ENCODE data around the gene MYNN.

MYNN gene

GRCh38 chr3:169777822-169778221 is 4.6 kb downstream of the MYNN start:
- DNase-seq = no peak
- ATAC-seq = no peak

DNA sequence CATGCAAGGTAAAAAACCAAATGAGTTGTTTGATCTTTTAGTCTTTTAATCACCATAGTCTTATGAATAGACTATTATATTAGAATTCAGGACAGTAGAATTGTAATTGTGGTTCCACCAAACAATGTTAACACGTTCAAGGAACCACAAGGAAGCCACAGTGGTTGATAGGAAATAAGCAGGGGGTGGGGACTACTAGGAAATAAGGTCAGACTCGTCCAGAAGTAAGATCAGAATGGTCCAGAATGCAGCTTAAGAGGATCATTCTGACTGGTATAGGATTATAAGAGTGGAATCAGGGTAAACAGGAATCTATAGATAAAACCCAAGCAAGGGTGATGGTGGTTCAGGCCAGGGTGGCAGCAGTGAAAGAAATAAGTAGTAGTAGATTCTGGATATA is 7.5 kb downstream of the MYNN start:
- ATAC-seq = peak; percentile 43
- DNase-seq = no peak

GRCh38 chr3:169781209-169781855 is 8.1 kb downstream of the MYNN start:
- ATAC-seq (no peak), DNase-seq (no peak)

GRCh38 chr3:169787120-169787519 is 13.9 kb downstream of the MYNN start:
- no peak for ATAC-seq
- no peak for DNase-seq

DNA sequence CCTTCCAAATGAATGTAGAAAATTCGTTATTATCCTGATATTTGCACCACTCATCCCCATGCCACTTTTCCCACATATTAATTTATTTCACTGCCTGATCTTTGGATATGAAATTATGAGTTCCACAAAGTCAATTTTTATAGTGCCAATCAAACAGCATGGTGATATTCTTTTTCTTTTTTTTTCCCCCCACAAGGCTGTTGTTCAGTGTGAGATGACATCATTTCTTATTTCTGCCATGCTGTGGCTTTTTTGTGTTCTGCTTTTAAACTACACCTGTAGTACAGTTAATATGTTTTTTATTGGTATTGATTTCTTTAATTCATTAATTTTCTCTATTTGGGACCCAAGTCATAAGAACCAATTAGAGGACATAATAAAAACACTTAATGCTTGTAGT is 14.6 kb downstream of the MYNN start:
- no peak for ATAC-seq

DNA sequence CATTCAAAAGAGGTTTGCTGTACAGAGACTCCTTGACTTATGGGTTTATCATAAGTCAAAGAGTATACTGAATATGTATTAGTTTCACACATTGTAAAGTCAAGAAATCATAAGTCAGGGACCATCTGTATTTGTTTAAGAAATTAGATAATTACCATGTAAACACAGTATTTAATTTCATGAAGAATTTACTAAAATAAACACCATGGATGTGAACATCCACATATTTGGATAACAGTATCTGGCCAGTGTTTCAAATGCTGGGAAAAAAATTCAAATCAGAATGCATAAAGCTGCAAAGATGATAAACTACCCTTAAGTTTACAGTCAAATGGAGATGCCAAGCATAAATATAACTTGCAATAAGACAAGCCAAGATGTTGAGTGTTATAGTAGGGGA is 17.0 kb downstream of the MYNN start:
- no peak for ATAC-seq
- DNase-seq = no peak

More for the DNA sequence above, 14.6 kb downstream of the MYNN start:
- no peak for DNase-seq

GRCh38 chr3:169790687-169791429 is 17.7 kb downstream of the MYNN start:
- no peak for DNase-seq
- ATAC-seq = peak; percentile 23

- no peak for ATAC-seq
Measured at GRCh38 chr3:169792359-169792758, 19.2 kb downstream of the MYNN start.

GRCh38 chr3:169804681-169805080 is 31.5 kb downstream of the MYNN start:
- ATAC-seq = no peak
- no peak for DNase-seq

More at GRCh38 chr3:169792359-169792758, 19.2 kb downstream of the MYNN start:
- DNase-seq = no peak

DNA sequence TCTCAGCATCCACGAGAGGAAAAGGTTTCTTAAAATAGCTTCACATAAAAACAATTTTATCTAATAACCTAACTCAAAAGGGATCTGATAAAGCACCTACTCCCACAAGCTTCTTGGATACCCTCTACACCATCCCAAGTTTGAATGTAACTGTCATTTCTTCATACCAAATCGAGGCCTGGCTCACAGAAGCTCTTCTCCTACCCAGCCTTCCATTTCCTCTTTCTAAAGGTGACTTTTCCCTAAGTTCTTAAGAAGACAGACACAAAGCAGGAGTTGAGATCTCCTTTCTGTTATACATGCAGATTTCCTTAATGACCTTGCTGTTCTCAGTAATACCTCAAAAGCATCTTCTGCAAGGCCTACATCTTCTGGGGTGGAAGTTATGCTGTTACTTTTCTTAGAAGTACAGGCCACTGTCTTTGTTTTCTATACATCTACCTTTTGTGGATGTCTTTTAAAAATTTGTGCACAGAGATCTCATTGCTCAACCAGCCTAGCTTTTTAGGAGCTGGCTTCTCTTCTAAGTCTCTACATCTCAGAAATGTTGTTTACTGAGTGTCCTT is 36.1 kb downstream of the MYNN start:
- ATAC-seq (no peak), DNase-seq (no peak)

GRCh38 chr3:169811631-169812331 is 38.6 kb downstream of the MYNN start:
- DNase-seq (no peak), ATAC-seq (peak; percentile 3)

- DNase-seq = peak; percentile 83
- peak; percentile 76 for ATAC-seq
Measured at GRCh38 chr3:169812332-169813235, 39.4 kb downstream of the MYNN start, which contains the start of the genes LRRC34 and LRRIQ4. Gene LRRC34 (minus strand): TSS chr3:169812904. CDS start chr3:169812548, 356 bp downstream. Gene LRRIQ4 (plus strand): TSS chr3:169812870. CDS start chr3:169821922, 9,052 bp downstream.

DNA sequence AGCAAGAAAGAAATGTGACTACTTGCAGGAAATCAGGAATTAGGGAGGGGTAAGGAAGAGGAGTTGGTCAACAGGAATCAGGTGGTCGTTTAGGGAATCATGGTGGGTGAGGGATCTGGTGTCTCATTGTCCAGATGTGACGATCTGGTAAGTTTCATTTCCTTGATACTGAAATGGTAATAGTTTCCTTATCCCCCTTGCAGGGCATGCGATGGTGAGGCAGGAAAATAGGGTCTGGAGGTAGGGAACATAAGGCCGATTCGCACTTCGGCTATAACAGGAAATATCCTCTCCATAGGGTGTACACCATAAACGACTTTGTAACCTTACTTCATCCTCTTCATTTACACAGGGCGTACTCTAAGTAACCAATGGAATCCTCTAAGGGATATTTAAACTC is 40.1 kb downstream of the MYNN start:
- no peak for ATAC-seq
- DNase-seq = no peak

DNA sequence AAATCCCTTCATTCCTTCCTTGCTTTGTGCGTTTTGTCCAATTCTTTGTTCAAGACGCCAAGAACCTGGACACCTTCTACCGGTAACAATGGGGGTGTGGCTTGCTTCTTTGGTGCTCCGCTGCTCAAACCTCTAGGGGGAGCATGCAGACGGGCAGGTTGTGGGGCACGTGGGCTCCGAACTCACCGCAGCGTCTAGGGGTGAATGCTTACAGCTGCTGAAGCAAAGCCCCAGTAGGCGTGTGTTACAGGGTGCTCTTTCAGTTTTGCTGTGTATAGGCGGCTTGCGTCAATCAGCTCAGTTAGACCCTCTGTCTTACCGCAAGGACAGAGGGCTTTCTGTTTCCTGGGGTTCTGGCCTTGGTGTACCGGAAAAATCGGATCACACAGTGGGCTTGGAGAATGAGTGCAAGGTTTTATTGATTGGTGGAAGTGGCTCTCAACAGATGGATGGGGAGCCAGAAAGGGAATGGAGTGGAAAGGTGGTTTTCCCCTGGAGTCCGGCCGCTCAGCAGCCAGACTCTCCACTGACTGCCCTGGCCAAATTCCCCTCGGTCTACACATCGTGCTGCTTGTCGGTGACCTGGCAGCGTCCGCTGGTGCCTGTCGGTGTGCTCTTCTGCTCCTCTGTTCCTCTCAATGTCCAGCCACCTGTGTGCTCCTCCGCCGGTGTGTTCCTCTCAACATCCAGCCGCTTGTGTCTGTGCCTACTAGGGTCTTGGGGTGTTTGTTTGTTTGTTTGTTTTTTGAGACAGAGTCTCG is 40.7 kb downstream of the MYNN start:
- peak; percentile 77 for DNase-seq
- peak; percentile 91 for ATAC-seq

DNA sequence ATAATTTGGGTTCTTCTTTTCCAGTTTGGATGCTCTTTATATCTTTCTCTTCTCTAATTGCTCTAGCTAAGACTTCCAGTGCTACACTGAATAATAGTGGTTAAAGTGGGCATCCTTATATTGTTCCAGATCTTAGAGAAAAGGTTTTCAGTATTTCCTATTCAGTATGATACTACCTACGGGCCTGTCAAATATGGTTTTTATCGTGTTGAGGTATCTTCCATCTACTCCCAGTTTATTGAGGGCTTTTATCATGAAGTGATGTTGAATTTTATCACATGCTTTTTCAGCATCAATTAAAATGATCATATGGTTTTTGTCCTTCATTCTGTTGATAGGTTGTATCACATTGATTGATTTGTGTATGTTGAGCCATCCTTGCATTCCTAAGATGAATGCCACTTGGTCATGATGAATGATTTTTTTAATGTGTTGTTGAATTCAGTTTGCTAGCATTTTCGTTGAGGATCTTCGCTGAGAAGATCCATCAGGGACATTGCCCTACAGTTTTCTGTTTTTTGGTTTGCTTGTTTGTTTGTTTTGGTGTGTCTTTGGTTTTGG is 42.5 kb downstream of the MYNN start:
- ATAC-seq (no peak), DNase-seq (no peak)

- no peak for ATAC-seq
- DNase-seq = no peak
Measured at GRCh38 chr3:169818316-169818715, 45.1 kb downstream of the MYNN start.

DNA sequence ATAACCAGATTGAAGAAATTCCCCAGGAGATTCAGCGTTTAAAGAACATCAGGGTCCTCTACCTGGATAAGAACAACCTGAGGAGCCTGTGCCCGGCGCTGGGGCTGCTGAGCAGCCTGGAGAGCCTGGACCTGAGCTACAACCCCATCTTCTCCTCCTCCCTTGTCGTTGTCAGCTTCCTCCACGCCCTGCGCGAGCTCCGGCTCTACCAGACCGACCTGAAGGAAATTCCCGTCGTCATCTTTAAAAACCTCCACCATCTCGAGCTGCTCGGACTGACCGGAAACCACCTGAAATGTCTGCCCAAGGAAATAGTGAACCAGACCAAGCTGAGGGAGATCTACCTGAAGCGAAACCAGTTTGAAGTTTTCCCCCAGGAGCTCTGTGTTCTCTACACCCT is 48.9 kb downstream of the MYNN start:
- DNase-seq (no peak), ATAC-seq (no peak)

GRCh38 chr3:169822540-169822939 is 49.3 kb downstream of the MYNN start:
- no peak for ATAC-seq
- no peak for DNase-seq

GRCh38 chr3:169822983-169823382 is 49.8 kb downstream of the MYNN start:
- DNase-seq = no peak
- no peak for ATAC-seq

DNA sequence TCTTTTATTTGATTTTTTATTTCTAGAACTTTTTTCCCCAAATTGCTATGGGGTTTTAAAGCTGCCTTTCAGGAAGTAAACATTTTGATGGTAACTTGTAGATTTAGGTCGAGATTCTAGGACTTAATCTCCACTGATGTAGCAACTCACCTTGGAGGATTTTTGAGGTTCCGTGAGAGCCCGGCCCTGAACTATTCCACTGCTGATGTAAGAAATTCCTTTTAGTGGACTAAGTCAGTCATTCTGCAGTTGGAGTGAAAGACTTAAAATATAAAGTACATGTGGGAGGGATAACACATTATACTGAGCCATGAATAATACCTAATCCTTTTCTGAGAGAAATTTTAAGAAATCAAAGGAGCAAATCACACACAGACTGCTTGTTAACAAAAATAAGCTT is 52.1 kb downstream of the MYNN start:
- no peak for DNase-seq
- no peak for ATAC-seq

GRCh38 chr3:169827712-169828111 is 54.5 kb downstream of the MYNN start:
- DNase-seq = no peak
- no peak for ATAC-seq

Measured in stimulated activated naive CD8-positive, alpha-beta T cell treated with anti-CD3 and anti-CD28 coated beads, Interleukin-15, Interleukin-2, amounts not matched to agents 100 U/mL and 50 U/mL, for 24 hours (primary cell).